ENCODE data around the gene PAFAH1B1.

The PAFAH1B1 gene

DNA sequence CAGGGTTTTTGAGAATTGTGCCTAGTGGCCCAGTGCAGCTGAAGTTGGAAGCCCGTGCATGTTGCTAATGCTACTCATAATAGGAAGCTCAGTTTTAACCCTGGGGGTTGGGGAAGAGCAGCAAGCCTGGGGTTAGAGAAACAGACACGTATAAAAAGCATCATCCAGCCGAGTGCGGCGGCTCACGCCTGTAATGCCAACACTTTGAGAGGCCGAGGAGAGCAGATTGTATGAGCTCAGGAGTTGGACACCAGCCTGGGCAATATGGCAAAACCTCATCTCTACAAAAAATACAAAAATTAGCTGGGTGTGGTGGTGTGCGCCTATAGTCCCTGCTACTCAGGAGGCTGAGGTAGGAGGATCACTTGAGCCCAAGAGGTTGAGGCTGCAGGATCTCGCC is 120.4 kb downstream of the PAFAH1B1 start:
- Histone ChIP-seq H3K9me3 (ENCODE audit: severe bottlenecking) (no peaks in the 10 kb centered on the region), H3K4me3 (ENCODE audit: severe bottlenecking) (no peak overlapping the region), H3K27me3 (ENCODE audit: insufficient read depth, poor library complexity, severe bottlenecking) (no peaks in the 10 kb centered on the region), H3K4me1 (ENCODE audit: insufficient read depth, poor library complexity, severe bottlenecking) (peaks cover 4% of the 10 kb centered on the region), H3K36me3 (ENCODE audit: low read depth) (no peaks in the 10 kb centered on the region), H3K27ac (ENCODE audit: poor library complexity, severe bottlenecking) (no peak overlapping the region)
- DNase-seq (ENCODE audit: low spot score) (no peak), ATAC-seq (ENCODE audit: low read depth) (no peak)
- TF ChIP-seq, protein P1, sequence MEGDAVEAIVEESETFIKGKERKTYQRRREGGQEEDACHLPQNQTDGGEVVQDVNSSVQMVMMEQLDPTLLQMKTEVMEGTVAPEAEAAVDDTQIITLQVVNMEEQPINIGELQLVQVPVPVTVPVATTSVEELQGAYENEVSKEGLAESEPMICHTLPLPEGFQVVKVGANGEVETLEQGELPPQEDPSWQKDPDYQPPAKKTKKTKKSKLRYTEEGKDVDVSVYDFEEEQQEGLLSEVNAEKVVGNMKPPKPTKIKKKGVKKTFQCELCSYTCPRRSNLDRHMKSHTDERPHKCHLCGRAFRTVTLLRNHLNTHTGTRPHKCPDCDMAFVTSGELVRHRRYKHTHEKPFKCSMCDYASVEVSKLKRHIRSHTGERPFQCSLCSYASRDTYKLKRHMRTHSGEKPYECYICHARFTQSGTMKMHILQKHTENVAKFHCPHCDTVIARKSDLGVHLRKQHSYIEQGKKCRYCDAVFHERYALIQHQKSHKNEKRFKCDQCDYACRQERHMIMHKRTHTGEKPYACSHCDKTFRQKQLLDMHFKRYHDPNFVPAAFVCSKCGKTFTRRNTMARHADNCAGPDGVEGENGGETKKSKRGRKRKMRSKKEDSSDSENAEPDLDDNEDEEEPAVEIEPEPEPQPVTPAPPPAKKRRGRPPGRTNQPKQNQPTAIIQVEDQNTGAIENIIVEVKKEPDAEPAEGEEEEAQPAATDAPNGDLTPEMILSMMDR (IDR thresholded peaks at IDR 0.05; ENCODE audit: poor library complexity, severe bottlenecking) = no peak

DNA sequence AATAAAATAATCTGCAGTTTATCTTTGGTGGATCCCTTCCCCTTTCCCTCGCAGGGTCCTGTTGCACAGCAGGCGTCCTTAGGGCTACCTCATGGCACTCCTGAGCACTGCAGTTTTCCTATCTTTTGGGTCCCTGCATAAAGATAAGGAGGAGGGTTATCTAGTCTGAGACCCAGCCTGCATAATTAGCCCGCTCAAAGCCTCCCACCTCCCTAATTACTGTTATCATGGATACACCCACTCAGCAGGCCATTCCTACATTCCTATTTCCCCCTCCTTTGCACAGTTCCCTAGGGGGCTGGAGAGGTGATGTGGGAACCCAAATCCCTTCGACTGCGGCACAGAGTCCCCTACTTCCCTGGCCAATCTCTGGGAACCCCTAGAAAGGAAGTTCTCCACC is 123.2 kb downstream of the PAFAH1B1 start:
- no peaks in the 10 kb centered on the region for H3K27me3 ChIP-seq (ENCODE audit: insufficient read depth, poor library complexity, severe bottlenecking)
- no peak overlapping the region for H3K27ac ChIP-seq (ENCODE audit: poor library complexity, severe bottlenecking)
- H3K4me3 ChIP-seq (ENCODE audit: severe bottlenecking) = no peak overlapping the region
- no peaks in the 10 kb centered on the region for H3K9me3 ChIP-seq (ENCODE audit: severe bottlenecking)
- peaks cover 4% of the 10 kb centered on the region for H3K4me1 ChIP-seq (ENCODE audit: insufficient read depth, poor library complexity, severe bottlenecking)
- ATAC-seq (ENCODE audit: low read depth) = no peak
- no peak for DNase-seq (ENCODE audit: low spot score)
- no peaks in the 10 kb centered on the region for H3K36me3 ChIP-seq (ENCODE audit: low read depth)
- TF ChIP-seq, protein P1 (IDR thresholded peaks at IDR 0.05; ENCODE audit: poor library complexity, severe bottlenecking) = no peak

DNA sequence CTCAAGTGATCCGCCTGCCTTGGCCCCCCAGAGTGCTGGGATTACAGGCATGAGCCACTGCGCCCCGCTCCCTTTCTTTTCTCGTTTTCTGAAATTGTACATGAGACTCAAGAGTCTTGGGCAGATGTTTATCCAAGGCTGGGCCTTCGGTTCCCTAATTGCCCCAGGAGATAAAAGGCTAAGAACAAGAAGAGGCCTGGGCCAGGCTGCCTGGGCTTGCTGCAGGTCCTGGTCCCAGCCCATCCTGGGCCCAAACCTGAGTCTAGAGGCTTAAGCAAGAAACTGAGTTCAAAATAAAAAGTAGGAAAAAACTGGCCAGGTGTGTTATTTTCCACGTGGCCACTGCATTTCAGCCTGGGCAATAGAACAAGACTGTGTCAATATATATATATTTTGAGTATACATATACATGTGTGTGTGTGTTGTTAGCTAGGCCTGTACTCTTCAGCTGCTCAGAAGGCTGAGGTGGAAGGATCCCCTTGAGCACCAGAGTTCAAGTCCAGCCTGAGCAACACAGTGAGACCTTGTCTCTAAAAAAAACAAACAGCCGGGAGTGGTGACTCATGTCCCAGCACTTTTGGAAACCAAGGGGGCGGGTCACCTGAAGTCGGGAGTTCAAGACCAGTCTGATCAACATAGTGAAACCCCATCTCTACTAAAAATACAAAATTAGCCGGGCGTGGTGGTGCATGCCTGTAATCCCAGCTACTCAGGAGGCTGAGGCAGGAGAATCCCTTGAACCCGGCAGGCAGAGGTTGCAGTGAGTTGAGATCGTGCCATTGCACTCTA is 124.9 kb downstream of the PAFAH1B1 start:
- ATAC-seq (ENCODE audit: low read depth) (peak; percentile 36; the same call in 1 of the 3 replicates), DNase-seq (ENCODE audit: low spot score) (no peak)
- Histone ChIP-seq H3K9me3 (ENCODE audit: severe bottlenecking) (no peaks in the 10 kb centered on the region), H3K4me1 (ENCODE audit: insufficient read depth, poor library complexity, severe bottlenecking) (no peaks in the 10 kb centered on the region), H3K27me3 (ENCODE audit: insufficient read depth, poor library complexity, severe bottlenecking) (peaks cover 2% of the 10 kb centered on the region), H3K4me3 (ENCODE audit: severe bottlenecking) (no peak overlapping the region), H3K27ac (ENCODE audit: poor library complexity, severe bottlenecking) (no peak overlapping the region), H3K36me3 (ENCODE audit: low read depth) (no peaks in the 10 kb centered on the region)
- TF ChIP-seq, protein P1 (IDR thresholded peaks at IDR 0.05; ENCODE audit: poor library complexity, severe bottlenecking) = no peak

DNA sequence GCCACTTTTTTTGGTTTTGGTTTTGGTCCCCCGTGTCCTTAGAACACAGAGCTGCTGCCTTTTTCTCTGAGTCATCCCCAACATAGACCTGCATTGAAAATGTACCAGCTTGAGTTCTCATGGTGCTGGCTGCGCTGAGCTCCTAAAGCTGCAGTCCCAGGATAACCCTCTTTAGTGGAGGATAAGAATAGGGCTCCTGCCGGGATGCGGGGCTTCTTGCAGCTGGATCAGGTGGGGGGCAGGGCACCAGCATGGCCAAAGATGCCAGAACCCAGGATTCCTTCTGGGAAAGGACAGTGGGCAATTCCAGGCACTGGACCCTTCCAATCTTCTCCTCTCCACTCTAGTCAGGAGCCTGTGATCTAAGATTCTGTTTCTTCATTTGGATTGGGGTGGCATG is 126.4 kb downstream of the PAFAH1B1 start:
- ATAC-seq (ENCODE audit: low read depth) = no peak
- H3K4me3 ChIP-seq (ENCODE audit: severe bottlenecking) = no peak overlapping the region
- no peak overlapping the region for H3K27ac ChIP-seq (ENCODE audit: poor library complexity, severe bottlenecking)
- H3K4me1 ChIP-seq (ENCODE audit: insufficient read depth, poor library complexity, severe bottlenecking) = no peaks in the 10 kb centered on the region
- H3K9me3 ChIP-seq (ENCODE audit: severe bottlenecking) = no peaks in the 10 kb centered on the region
- H3K27me3 ChIP-seq (ENCODE audit: insufficient read depth, poor library complexity, severe bottlenecking) = peaks cover 10% of the 10 kb centered on the region
- no peaks in the 10 kb centered on the region for H3K36me3 ChIP-seq (ENCODE audit: low read depth)
- no peak for DNase-seq (ENCODE audit: low spot score)
- TF ChIP-seq, protein P1 (IDR thresholded peaks at IDR 0.05; ENCODE audit: poor library complexity, severe bottlenecking) = no peak

DNA sequence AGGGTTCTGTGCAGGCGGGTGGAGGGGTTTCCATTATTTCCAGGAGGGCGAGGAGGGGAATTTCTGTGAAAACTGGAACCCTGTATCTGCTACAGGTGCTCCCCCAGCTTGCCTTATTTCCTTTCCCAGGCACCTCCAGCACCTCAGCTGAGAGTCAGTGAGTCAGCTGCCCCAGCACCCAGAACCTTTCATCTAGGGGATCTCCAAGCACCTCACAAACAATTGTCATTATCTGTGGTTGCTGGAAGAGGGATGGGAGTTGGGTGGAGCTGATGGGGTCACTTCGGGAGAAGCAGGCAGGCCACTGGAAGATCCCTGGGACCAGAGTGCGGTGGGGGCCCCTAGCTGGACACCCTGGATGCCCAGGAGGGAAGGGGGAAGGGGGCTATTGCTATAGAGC is 128.1 kb downstream of the PAFAH1B1 start:
- Histone ChIP-seq H3K27me3 (ENCODE audit: insufficient read depth, poor library complexity, severe bottlenecking) (peaks cover 18% of the 10 kb centered on the region), H3K4me1 (ENCODE audit: insufficient read depth, poor library complexity, severe bottlenecking) (no peaks in the 10 kb centered on the region)
- ATAC-seq (ENCODE audit: low read depth) = no peak

More for the DNA sequence above, 128.1 kb downstream of the PAFAH1B1 start:
- H3K4me3 ChIP-seq (ENCODE audit: severe bottlenecking) = no peak overlapping the region
- H3K27ac ChIP-seq (ENCODE audit: poor library complexity, severe bottlenecking) = no peak overlapping the region
- TF ChIP-seq, protein P1 (IDR thresholded peaks at IDR 0.05; ENCODE audit: poor library complexity, severe bottlenecking) = no peak
- H3K36me3 ChIP-seq (ENCODE audit: low read depth) = no peaks in the 10 kb centered on the region
- no peak for DNase-seq (ENCODE audit: low spot score)
- no peaks in the 10 kb centered on the region for H3K9me3 ChIP-seq (ENCODE audit: severe bottlenecking)

Data from RWPE2 (cell line).